Erythroblast (primary cell): ENCODE results near the gene CAMK2A.

ENCODE experiments used
- DNase-seq, 2 experiments: peaks; one replicate each; lab custom pipeline; 2025; lab: John Stamatoyannopoulos, UW
- GATA1 ChIP-seq: IDR thresholded peaks from 2 replicates; pipeline ENCODE4 v1.6.1; 2011; ENCODE audit warnings: low read depth, mild to moderate bottlenecking, control low read depth, low read length, moderate library complexity
- POLR2A ChIP-seq: IDR thresholded peaks from 2 replicates; pipeline ENCODE4 v1.6.1; 2011; ENCODE audit warnings: mild to moderate bottlenecking, low read length

The CAMK2A gene

GRCh38 chr5:150181027-150181426, 108.5 kb downstream of the CAMK2A start:
- no peak for DNase-seq
- no peak for TF ChIP-seq GATA1
- TF ChIP-seq POLR2A = no peak

GRCh38 chr5:150180241-150181026, 109.1 kb downstream of the CAMK2A start:
- no peak for DNase-seq
- TF ChIP-seq GATA1 (no peak), POLR2A (no peak)

- TF ChIP-seq GATA1 (no peak), POLR2A (no peak)
- no peak for DNase-seq
These were observed 110.5 kb downstream of the CAMK2A start for GRCh38 chr5:150179019-150179620.

GRCh38 chr5:150178262-150178661, 111.3 kb downstream of the CAMK2A start:
- no peak for DNase-seq
- TF ChIP-seq POLR2A (no peak), GATA1 (no peak)

- TF ChIP-seq GATA1 (no peak), POLR2A (no peak)
- no peak for DNase-seq
These were observed 111.9 kb downstream of the CAMK2A start for GRCh38 chr5:150177721-150178120.

GRCh38 chr5:150176745-150177477, 112.7 kb downstream of the CAMK2A start:
- TF ChIP-seq POLR2A (no peak), GATA1 (no peak)
- DNase-seq = no peak

GRCh38 chr5:150175536-150175935, 114.0 kb downstream of the CAMK2A start:
- peak; percentile 34 to 37 for DNase-seq
- no peak for TF ChIP-seq GATA1
- TF ChIP-seq POLR2A = no peak

GRCh38 chr5:150175076-150175475, 114.5 kb downstream of the CAMK2A start:
- TF ChIP-seq GATA1 (no peak), POLR2A (no peak)
- DNase-seq = no peak

GRCh38 chr5:150174285-150174684, 115.3 kb downstream of the CAMK2A start:
- no peak for DNase-seq
- TF ChIP-seq GATA1 = no peak
- no peak for TF ChIP-seq POLR2A

- TF ChIP-seq GATA1 (no peak), POLR2A (no peak)
- no peak for DNase-seq
These were observed 116.4 kb downstream of the CAMK2A start for GRCh38 chr5:150173161-150173560.

- no peak for DNase-seq
- no peak for TF ChIP-seq GATA1
- no peak for TF ChIP-seq POLR2A
These were observed 117.0 kb downstream of the CAMK2A start for GRCh38 chr5:150172556-150172955.

GRCh38 chr5:150172145-150172544, 117.4 kb downstream of the CAMK2A start:
- DNase-seq = no peak
- TF ChIP-seq POLR2A (no peak), GATA1 (no peak)
